ENCODE results near the gene PTPN2. TPM values are rescaled to one million over a fixed set of nuclear protein-coding genes. Genes with fewer than 3 reads are reported as not detected.

Gene PTPN2
- total and polyA plus RNA-seq, 9 of the 15 experiments (the other 6 are each of a cell fraction or from before 2014, with no cell fraction given), result 36.6 to 66.4 (median 43.8) TPM

DNA sequence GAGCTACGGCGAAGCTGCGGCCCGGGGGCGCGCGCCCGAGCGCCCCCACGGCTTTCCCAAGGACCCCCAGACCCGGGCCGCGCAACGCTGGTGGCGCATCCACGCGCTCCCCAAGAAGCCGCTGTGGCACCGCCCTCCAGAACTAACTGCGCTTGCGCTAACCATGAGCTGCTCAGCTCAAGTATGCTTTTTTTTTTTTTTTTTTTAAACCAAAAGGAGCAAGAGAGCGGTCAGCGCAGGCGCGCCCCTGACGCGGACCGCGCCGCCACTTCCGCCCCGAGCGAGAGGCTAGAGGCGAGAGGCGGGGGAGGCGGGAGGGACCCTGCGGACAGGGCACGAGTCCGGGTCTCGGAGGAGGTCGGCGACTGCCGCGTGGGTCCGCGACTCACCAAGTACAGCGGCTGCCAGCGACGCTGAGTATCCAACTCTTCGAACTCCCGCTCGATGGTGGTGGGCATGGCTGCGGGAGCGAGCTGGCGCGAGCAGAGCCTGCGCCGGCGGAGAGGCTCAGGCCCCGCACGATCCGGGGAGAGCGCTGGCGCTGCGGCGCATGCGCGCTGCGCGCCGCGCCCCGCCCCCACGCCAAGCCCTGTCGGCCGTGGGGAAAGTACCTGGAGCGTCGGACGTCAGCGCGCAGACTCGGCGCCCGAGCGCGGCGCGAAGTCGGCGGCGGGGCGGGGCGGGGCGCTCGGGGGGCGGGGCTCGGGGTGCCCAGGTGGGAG lies at the start of gene PTPN2 (continued):
- TF ChIP-seq REST (IDR thresholded peaks at IDR 0.05; ENCODE audit: borderline replicate concordance) (no peak), REST (CRISPR knock-in tag; IDR thresholded peaks at IDR 0.05; ENCODE audit: low read depth) (0 out of 2 replicates have a peak, but pooled peaks have one; percentile 69), CHD1 (IDR thresholded peaks at IDR 0.05; ENCODE audit: low read length) (peak; percentile 53), POLR3G (IDR thresholded peaks at IDR 0.05; ENCODE audit: extremely low read depth, insufficient read length, insufficient replicate concordance) (no peak), SAFB (IDR thresholded peaks at IDR 0.05; ENCODE audit: borderline replicate concordance, low read depth, low read length) (0 out of 2 replicates have a peak, but pooled peaks have one; percentile 64), HINFP (tag; conservative IDR thresholded peaks at IDR 0.05; ENCODE audit: low read depth) (peak; percentile 80), ETV1 (tag; conservative IDR thresholded peaks at IDR 0.05; ENCODE audit: low read depth) (peak; percentile 74; the same call in 1 of the 2 replicates), MCM2 (IDR thresholded peaks at IDR 0.05; ENCODE audit: low read depth) (no peak), FOXM1 (IDR thresholded peaks at IDR 0.05; ENCODE audit: low read depth) (no peak), FOXM1 (CRISPR knock-in tag; IDR thresholded peaks at IDR 0.05; ENCODE audit: low read depth) (peak; percentile 87; the same call in 1 of the 2 replicates), KAT8 (IDR thresholded peaks at IDR 0.05; ENCODE audit: low read depth) (no peak), KLF6 (CRISPR knock-in tag; IDR thresholded peaks at IDR 0.05; ENCODE audit: borderline replicate concordance) (no peak), CTBP1 (IDR thresholded peaks at IDR 0.05; ENCODE audit: borderline replicate concordance) (peak; percentile 90), TARDBP (IDR thresholded peaks at IDR 0.05) (0 out of 2 replicates have a peak, but pooled peaks have one; percentile 29), HDAC3 (IDR thresholded peaks at IDR 0.05; ENCODE audit: borderline replicate concordance, partially characterized antibody) (no peak)

Measured in K562 (cell line).